ENCODE data around the gene SPNS1. TPM values are rescaled to one million over a fixed set of nuclear protein-coding genes. Genes with fewer than 3 reads are reported as not detected.
"Not testable (repeated sequence)": the region's sequence is repeated elsewhere in the genome, so short reads cannot be mapped to it uniquely, and the experiment has no call there.

The SPNS1 gene
- total RNA-seq, 1 donor from 2014 or later: 22.8 TPM

GRCh38 chr16:28951410-28951943 lies 23.1 kb upstream of the SPNS1 start:
- DNase-seq (ENCODE audit: low spot score): no peak
- ATAC-seq: no peak

- no peak for DNase-seq (ENCODE audit: low spot score)
- ATAC-seq: no peak
These were observed 16.4 kb upstream of the SPNS1 start for GRCh38 chr16:28958216-28958615.

DNA sequence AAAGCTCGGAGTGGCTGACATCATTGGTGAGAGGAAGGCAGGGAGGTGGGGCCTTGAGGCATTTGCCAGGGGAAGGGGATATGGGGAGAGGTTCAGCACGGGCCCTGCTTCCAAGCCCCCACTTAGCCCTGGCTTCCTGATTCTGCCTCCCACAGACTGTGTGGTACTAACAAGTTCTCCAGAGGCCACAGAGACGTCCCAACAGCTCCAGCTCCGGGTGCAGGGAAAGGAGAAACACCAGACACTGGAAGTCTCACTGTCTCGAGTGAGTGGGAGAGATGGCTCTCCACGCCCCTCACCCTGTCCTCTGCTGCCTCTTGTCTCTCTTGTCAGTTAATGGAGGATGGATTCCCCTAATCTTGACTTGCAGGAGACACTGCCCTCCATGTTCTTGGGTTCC lies 15.7 kb upstream of the SPNS1 start:
- DNase-seq (ENCODE audit: low spot score): no peak
- no peak for ATAC-seq

DNA sequence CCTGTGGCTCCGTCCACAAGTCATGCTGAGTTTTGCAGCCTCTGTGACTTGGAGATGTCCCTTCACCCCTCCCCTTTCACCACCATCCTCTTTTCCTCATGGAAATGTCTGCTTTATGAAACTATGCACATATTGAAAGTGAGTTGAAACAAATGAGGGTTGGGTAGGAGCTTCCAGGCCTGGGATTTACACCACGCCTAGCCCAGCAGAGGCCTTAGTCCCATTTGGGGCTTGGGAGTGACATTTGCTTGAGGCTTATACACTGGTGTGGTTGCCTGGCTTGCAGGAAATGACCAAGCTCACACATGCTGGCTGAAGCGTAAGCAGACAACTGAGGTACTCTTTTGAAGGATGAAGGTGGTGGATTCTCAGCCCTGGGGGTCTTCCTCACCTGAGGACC lies 10.5 kb upstream of the SPNS1 start:
- no peak for DNase-seq (ENCODE audit: low spot score)
- no peak for ATAC-seq

DNA sequence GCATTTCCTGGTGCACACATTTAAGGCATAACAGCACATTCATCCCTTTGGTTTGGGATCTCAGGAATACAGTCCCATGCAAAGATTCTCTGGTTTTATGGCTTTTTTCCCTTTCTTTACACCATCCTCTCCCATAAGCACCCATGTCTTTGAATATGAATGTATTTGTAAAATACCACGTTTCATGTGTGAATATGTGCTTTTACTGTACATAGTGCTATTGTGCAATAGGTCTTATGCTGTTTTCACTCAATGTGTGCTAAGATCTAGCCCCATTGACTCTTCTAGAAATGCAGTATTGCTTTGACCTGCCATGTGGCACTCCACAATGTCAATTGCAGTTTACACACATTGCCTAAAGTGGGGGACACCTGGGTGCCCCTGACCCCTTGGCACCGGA lies 10.1 kb upstream of the SPNS1 start:
- DNase-seq (ENCODE audit: low spot score): no peak
- ATAC-seq: no peak

GRCh38 chr16:28967156-28967555 lies 7.4 kb upstream of the SPNS1 start:
- DNase-seq (ENCODE audit: low spot score) (no peak), ATAC-seq (no peak)

GRCh38 chr16:28969696-28970095 lies 4.9 kb upstream of the SPNS1 start:
- not testable (repeated sequence) for DNase-seq (ENCODE audit: low spot score); ATAC-seq

DNA sequence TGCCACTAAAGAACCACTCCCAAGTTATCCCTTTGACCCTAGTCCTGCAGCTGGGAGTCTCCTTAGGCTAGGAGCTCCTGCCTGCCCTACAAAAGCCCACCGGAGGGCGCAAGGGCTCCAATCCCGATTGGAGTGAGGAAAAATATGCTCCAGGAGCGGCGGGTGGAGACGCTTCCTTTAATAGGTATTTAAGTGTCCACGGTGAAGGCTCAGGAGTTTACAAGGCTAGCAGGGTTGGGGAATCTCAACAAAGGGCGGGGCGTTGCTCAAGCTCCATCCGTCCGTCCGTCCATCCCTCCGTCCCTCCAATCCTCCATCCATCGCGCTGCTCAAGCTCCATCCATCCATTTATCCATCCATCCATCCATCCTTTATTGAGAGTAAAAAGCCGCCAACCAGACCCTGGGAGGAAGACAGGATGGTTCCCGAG lies 556 bp upstream of the SPNS1 start:
- ATAC-seq: peak; percentile 56
- DNase-seq (ENCODE audit: low spot score): peak; percentile 53

GRCh38 chr16:28975158-28975599 lies 601 bp downstream of the SPNS1 start:
- ATAC-seq (peak; percentile 8), DNase-seq (ENCODE audit: low spot score) (no peak)

GRCh38 chr16:28977703-28978662 lies 3.4 kb downstream of the SPNS1 start:
- DNase-seq (ENCODE audit: low spot score) (no peak), ATAC-seq (peak; percentile 33)

DNA sequence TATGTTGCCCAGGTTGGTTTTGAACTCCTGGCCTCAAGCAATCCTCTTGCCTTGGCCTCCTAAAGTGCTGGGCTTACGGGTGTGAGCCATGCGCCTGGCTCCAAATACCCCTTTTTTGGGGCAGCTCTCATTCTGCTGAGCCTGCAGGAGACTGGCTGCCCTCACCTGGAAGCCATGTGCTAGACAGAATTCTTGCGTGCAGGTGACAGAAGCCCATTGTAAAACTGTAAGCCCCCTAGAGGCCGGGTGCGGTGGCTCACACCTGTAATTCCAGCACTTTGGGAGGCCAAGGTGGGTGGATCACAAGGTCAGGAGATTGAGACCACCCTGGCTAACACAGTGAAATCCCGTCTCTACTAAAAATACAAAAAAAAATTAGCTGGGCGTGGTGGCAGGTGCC lies 5.8 kb downstream of the SPNS1 start:
- not testable (repeated sequence) for DNase-seq (ENCODE audit: low spot score); ATAC-seq

GRCh38 chr16:28980929-28981328 lies 6.4 kb downstream of the SPNS1 start:
- ATAC-seq (no peak), DNase-seq (ENCODE audit: low spot score) (no peak)

DNA sequence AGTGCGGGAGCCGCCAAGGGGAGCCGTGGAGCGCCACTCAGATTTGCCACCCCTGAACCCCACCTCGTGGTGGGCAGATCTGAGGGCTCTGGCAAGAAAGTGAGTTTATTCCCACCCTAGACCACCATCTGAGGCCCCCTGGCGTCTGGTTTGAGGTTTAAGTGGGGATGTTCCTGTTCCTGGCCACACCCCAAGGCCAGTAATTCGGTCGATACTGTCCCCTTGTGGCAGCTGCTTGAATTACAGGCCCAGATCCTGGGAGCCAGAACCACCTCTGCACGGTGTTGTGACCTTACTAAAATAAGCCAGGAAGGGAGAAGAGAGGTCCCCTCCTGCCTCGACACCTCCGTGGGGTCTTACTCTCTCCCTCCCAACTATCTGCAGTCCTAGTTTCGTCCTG lies 6.9 kb downstream of the SPNS1 start:
- DNase-seq (ENCODE audit: low spot score): no peak
- no peak for ATAC-seq

GRCh38 chr16:28982418-28982817 lies 7.8 kb downstream of the SPNS1 start:
- ATAC-seq (no peak), DNase-seq (ENCODE audit: low spot score) (no peak)

- no peak for DNase-seq (ENCODE audit: low spot score)
- no peak for ATAC-seq
These were observed 8.4 kb downstream of the SPNS1 start for GRCh38 chr16:28982949-28983348.

DNA sequence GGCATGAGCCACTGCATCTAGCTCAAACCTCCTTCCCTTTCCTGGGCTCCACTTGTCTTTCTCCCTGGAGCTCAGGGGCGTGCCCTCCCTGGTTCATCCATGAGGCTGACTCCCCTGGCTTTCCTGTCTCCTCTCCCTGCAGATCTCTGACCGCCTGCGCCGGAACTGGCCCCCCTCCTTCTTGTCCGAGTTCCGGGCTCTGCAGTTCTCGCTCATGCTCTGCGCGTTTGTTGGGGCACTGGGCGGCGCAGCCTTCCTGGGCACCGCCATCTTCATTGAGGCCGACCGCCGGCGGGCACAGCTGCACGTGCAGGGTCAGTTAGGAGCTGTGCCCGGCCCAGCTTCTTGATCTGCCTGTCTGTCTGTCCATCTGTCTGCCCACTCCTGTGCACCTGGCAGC lies 9.1 kb downstream of the SPNS1 start:
- ATAC-seq: no peak
- no peak for DNase-seq (ENCODE audit: low spot score)

DNA sequence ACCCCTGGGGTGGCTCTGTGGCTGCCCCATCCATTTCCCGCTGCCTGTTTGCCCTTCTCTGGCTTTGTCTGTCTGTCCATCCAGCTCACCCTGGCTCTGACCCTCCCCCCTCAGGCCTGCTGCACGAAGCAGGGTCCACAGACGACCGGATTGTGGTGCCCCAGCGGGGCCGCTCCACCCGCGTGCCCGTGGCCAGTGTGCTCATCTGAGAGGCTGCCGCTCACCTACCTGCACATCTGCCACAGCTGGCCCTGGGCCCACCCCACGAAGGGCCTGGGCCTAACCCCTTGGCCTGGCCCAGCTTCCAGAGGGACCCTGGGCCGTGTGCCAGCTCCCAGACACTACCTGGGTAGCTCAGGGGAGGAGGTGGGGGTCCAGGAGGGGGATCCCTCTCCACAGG lies 9.5 kb downstream of the SPNS1 start:
- ATAC-seq: no peak
- DNase-seq (ENCODE audit: low spot score): no peak

GRCh38 chr16:28984619-28985135 lies 10.1 kb downstream of the SPNS1 start, which contains the start of gene LAT:
Gene LAT, plus strand, starts transcription at chr16:28985052. Its CDS starts 366 bp downstream, at chr16:28985418.
- DNase-seq (ENCODE audit: low spot score) (no peak), ATAC-seq (no peak)

- no peak for ATAC-seq
- DNase-seq (ENCODE audit: low spot score): no peak
These were observed 10.8 kb downstream of the SPNS1 start for GRCh38 chr16:28985211-28986041.

DNA sequence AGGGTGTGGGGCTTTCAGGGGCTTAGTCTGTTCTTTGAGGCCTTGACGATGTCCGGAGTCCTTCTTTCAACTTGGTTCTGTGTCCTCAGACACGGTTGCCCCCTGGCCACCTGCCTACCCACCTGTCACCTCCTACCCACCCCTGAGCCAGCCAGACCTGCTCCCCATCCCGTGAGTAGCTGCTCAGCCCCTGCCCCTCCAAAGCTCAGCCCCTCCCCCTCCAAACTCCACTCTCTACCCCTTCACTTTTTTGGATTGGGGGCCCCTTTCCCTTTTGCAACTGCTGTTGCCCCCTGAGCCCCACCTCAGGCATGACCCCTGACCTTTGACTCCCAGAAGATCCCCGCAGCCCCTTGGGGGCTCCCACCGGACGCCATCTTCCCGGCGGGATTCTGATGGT lies 11.5 kb downstream of the SPNS1 start:
- ATAC-seq (no peak), DNase-seq (ENCODE audit: low spot score) (no peak)

DNA sequence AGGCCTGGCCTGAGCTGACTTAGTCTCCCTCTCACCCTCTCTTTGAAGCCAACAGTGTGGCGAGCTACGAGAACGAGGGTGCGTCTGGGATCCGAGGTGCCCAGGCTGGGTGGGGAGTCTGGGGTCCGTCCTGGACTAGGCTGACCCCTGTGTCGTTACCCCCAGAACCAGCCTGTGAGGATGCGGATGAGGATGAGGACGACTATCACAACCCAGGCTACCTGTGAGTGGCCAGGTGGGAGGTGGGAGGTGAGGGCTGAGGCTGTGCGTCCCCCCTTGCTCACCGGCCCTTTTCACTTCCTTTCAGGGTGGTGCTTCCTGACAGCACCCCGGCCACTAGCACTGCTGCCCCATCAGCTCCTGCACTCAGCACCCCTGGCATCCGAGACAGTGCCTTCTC lies 11.9 kb downstream of the SPNS1 start:
- DNase-seq (ENCODE audit: low spot score) (no peak), ATAC-seq (no peak)
